Fibroblast of lung (primary cell): Measurements from ENCODE around the gene HIKESHI. TPM values are rescaled to one million over a fixed set of nuclear protein-coding genes. Genes with fewer than 3 reads are reported as not detected.

Experiments used
- DNase-seq, 2 donors: peaks; one replicate each; pipeline versions ENCODE4 v3.0.0 to v3.0.0-alpha.2; 2010; ENCODE audit warnings: low read depth in 2 of 2
- H2AFZ ChIP-seq: 2 replicates; pipeline ENCODE4 v1.5.1; 2012; ENCODE audit warnings: low read length, control low read depth, inconsistent platforms
- H3K27ac ChIP-seq: 2 replicates; pipeline ENCODE4 v1.5.1; 2011; ENCODE audit warnings: low read length, control low read depth; ENCODE audit not compliant: insufficient read depth
- H3K27me3 ChIP-seq: 2 replicates; pipeline ENCODE4 v1.5.1; 2011; ENCODE audit warnings: mild to moderate bottlenecking, low read length; ENCODE audit not compliant: control insufficient read depth, insufficient read depth
- H3K36me3 ChIP-seq: 2 replicates; pipeline ENCODE4 v1.5.1; 2011; ENCODE audit warnings: low read length; ENCODE audit not compliant: control insufficient read depth, insufficient read depth
- H3K4me1 ChIP-seq: 2 replicates; pipeline ENCODE4 v1.5.1; 2011; ENCODE audit warnings: low read length; ENCODE audit not compliant: control insufficient read depth, insufficient read depth; ENCODE audit errors: extremely low read depth
- H3K4me2 ChIP-seq: 2 replicates; pipeline ENCODE4 v1.5.1; 2011; ENCODE audit warnings: low read length, control low read depth; ENCODE audit not compliant: insufficient read depth; ENCODE audit errors: extremely low read depth
- H3K4me3 ChIP-seq, 4 experiments: fragments of 200-600 bp in 1 of 4; sonication (generic) in 1 of 4; replicated peaks in 1 of 4; 2 replicates each; pipeline ENCODE4 v1.5.1; 2011 to 2016; ENCODE audit warnings: low read length in 4 of 4, low read depth in 3 of 4, mild to moderate bottlenecking in 3 of 4, control low read depth in 2 of 4, inconsistent platforms in 1 of 4, mixed read lengths in 1 of 4; ENCODE audit not compliant: insufficient read depth in 1 of 4; ENCODE audit errors: control extremely low read depth in 1 of 4
- H3K79me2 ChIP-seq: 2 replicates; pipeline ENCODE4 v1.5.1; 2012; ENCODE audit warnings: mild to moderate bottlenecking, low read length, inconsistent platforms; ENCODE audit not compliant: control insufficient read depth, insufficient read depth
- H3K9ac ChIP-seq: 2 replicates; pipeline ENCODE4 v1.5.1; 2011; ENCODE audit warnings: mild to moderate bottlenecking, low read length, control low read depth; ENCODE audit not compliant: insufficient read depth
- H3K9me3 ChIP-seq: 2 replicates; pipeline ENCODE4 v1.5.1; 2012; ENCODE audit warnings: low read depth, low read length; ENCODE audit not compliant: control insufficient read depth, insufficient read depth
- H4K20me1 ChIP-seq: 2 replicates; pipeline ENCODE4 v1.5.1; 2011; ENCODE audit warnings: low read length; ENCODE audit not compliant: control insufficient read depth, insufficient read depth; ENCODE audit errors: extremely low read depth
- EZH2 ChIP-seq: IDR thresholded peaks from 2 replicates; pipeline ENCODE4 v1.5.1; 2012; ENCODE audit warnings: low read length, control low read depth, mild to moderate bottlenecking; ENCODE audit errors: missing control alignments
- polyA plus RNA-seq, 2 donors: library from polyadenylated mRNA; depleted of rRNA in 1 of 2; stranded (reverse) in 1 of 2; unstranded in 1 of 2; fragments of >200 nt; gene quantifications; 2 replicates each; pipeline ENCODE4 v1.2.1, GENCODE V29; 2011 to 2012; ENCODE audit warnings: missing spikeins in 1 of 2
- total RNA-seq: library from RNA; depleted of rRNA; stranded (reverse); fragments of >200 nt; gene quantifications from 2 replicates; pipeline ENCODE4 v1.2.1, GENCODE V29; 2014
- TF ChIP-seq, protein P1 (sequence below), 2 donors: IDR thresholded peaks in 1 of 2; conservative IDR thresholded peaks in 1 of 2; 1 replicate in 1 of 2; 2 replicates in 1 of 2; pipeline ENCODE4 v1.5.1; 2011 to 2012; ENCODE audit warnings: low read length in 2 of 2, control low read depth in 1 of 2, inconsistent platforms in 1 of 2, low read depth in 1 of 2, mild to moderate bottlenecking in 1 of 2

The HIKESHI gene
- total and polyA plus RNA-seq, 2 donors (not counting 1 experiment from before 2014, with no cell fraction given), result 64.1 to 74.3 TPM

DNA sequence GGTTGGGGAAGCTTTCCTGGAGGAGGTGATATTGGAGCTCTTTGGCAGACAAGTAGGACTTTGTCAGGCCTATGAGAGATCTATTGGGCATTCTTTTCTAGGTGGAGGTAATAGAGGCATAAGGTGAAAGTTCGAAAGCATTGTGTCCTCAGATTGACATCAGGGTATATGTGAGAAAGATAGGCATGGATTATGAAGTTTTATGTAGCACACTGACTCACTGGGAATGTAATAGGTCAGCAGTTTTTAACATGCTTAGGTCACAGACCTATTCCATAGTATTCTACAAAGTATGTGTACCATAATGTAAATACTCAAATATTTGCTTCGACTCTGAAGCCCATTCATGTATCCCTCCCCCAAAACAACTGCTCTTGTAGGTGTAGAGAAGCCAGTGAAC, 11.8 kb downstream of the HIKESHI start:
- TF ChIP-seq, protein P1, sequence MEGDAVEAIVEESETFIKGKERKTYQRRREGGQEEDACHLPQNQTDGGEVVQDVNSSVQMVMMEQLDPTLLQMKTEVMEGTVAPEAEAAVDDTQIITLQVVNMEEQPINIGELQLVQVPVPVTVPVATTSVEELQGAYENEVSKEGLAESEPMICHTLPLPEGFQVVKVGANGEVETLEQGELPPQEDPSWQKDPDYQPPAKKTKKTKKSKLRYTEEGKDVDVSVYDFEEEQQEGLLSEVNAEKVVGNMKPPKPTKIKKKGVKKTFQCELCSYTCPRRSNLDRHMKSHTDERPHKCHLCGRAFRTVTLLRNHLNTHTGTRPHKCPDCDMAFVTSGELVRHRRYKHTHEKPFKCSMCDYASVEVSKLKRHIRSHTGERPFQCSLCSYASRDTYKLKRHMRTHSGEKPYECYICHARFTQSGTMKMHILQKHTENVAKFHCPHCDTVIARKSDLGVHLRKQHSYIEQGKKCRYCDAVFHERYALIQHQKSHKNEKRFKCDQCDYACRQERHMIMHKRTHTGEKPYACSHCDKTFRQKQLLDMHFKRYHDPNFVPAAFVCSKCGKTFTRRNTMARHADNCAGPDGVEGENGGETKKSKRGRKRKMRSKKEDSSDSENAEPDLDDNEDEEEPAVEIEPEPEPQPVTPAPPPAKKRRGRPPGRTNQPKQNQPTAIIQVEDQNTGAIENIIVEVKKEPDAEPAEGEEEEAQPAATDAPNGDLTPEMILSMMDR (conservative IDR thresholded peaks at IDR 0.05 in 1 of 2, IDR thresholded peaks at IDR 0.05 in 1 of 2; ENCODE audit: low read depth in 1 of 2, low read length in 2 of 2), result no peak
- TF ChIP-seq EZH2, result no peak
- no peaks in the 10 kb centered on the region for H3K27me3 ChIP-seq
- H3K9me3 ChIP-seq, result no peaks in the 10 kb centered on the region
- no peaks in the 10 kb centered on the region for H3K36me3 ChIP-seq
- DNase-seq, result no peak
- no peak overlapping the region for H3K4me2 ChIP-seq
- no peak overlapping the region for H3K4me3 ChIP-seq
- H3K4me1 ChIP-seq, result no peaks in the 10 kb centered on the region
- no peaks in the 10 kb centered on the region for H4K20me1 ChIP-seq
- no peak overlapping the region for H2AFZ ChIP-seq
- H3K9ac ChIP-seq, result no peak overlapping the region
- H3K79me2 ChIP-seq, result no peaks in the 10 kb centered on the region
- no peak overlapping the region for H3K27ac ChIP-seq

DNA sequence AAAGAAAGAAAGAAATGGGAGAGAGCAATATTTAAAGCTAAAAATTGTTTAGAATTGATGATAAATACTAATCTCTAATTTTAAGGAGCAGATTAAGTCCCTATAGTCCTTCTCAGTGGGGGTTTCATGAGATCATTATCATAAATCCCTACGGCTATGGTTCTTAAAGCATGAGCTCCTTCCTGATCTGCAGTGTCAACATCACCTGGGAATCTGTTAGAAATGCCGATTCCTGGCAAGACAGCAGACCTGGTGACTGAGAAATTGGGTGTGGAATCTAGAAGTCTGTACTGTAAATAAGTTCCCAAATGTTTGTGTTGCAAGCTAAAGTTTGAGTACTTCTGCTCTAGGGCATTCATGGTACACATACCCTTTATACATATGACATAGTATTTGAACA, 12.6 kb downstream of the HIKESHI start:
- Histone ChIP-seq H2AFZ (no peak overlapping the region), H3K36me3 (no peaks in the 10 kb centered on the region), H3K27me3 (no peaks in the 10 kb centered on the region), H3K9ac (no peak overlapping the region), H4K20me1 (no peaks in the 10 kb centered on the region), H3K4me2 (no peak overlapping the region), H3K9me3 (no peaks in the 10 kb centered on the region), H3K79me2 (no peaks in the 10 kb centered on the region), H3K4me3 (no peak overlapping the region), H3K27ac (no peak overlapping the region), H3K4me1 (no peaks in the 10 kb centered on the region)
- no peak for DNase-seq
- TF ChIP-seq, protein P1 (conservative IDR thresholded peaks at IDR 0.05 in 1 of 2, IDR thresholded peaks at IDR 0.05 in 1 of 2; ENCODE audit: low read depth in 1 of 2, low read length in 2 of 2), result no peak
- no peak for TF ChIP-seq EZH2

DNA sequence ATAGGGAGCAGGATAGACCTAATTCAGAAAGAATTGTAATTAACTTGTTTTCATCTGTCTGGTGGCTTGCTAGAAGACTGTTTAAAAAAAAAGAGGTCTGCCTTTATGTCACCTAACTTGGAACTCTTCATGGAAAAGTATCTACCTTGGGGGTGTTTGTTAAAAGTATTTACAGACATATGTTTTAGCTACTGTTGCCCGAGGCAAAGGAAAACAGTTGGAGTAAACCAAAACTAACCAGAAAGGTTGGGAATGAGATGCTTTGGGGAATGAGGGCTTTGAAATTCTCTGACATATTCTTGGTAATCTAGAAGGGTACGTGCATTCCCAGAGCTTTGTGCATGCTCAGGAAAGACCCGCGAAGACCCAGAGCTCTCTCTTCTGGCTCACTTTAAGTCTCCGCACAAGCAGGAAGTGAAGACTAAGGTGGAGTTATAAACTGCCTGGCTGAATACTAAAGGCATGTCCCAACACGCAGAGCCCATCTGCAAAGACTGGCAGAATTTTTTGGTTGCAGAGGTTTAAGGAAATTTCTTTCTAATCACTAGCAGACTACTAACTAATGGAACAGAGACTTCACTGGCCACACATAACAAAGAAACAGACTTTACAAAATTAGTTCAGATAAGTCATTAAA, 33.2 kb downstream of the HIKESHI start:
- no peak overlapping the region for H3K4me2 ChIP-seq
- no peaks in the 10 kb centered on the region for H4K20me1 ChIP-seq
- no peak overlapping the region for H3K9ac ChIP-seq
- no peaks in the 10 kb centered on the region for H3K9me3 ChIP-seq
- no peaks in the 10 kb centered on the region for H3K36me3 ChIP-seq
- H3K79me2 ChIP-seq, result no peaks in the 10 kb centered on the region
- H3K27me3 ChIP-seq, result no peaks in the 10 kb centered on the region
- H3K4me1 ChIP-seq, result no peaks in the 10 kb centered on the region
- TF ChIP-seq, protein P1 (conservative IDR thresholded peaks at IDR 0.05 in 1 of 2, IDR thresholded peaks at IDR 0.05 in 1 of 2; ENCODE audit: low read depth in 1 of 2, low read length in 2 of 2), result no peak
- no peak for TF ChIP-seq EZH2
- no peak overlapping the region for H3K27ac ChIP-seq
- no peak overlapping the region for H2AFZ ChIP-seq
- DNase-seq, result no peak
- H3K4me3 ChIP-seq, result no peak overlapping the region
